H1 (cell line): ENCODE results near the gene XPNPEP3. TPM values are rescaled to one million over a fixed set of nuclear protein-coding genes. Genes with fewer than 3 reads are reported as not detected.

Source experiments
- BCL11A ChIP-seq, 2 experiments: IDR thresholded peaks; one replicate each; pipeline ENCODE4 v1.6.1; 2011; ENCODE audit warnings: low read depth in 2 of 2, low read length in 2 of 2, mild to moderate bottlenecking in 2 of 2
- ZNF274 ChIP-seq: IDR thresholded peaks from 2 replicates; pipeline ENCODE4 v1.7.0; 2012; ENCODE audit warnings: low read length, borderline replicate concordance; ENCODE audit errors: extremely low read depth
- polyA plus RNA-seq, 7 experiments: library from polyadenylated mRNA; depleted of rRNA in 3 of 7; stranded (reverse) in 5 of 7; unstranded in 2 of 7; fragments of >200 nt in 5 of 7; fragments of 200-250 nt in 2 of 7; gene quantifications; 1 replicate in 5 of 7; 2 replicates in 1 of 7; 4 replicates in 1 of 7; pipeline versions ENCODE4 v1.2.1 to v1.2.3, GENCODE V29; 2011 to 2013; ENCODE audit warnings: missing spikeins in 2 of 7, mixed read lengths in 2 of 7
- total RNA-seq: library from RNA; stranded (reverse); fragmentation: NEBNext Ultra II Directional; extraction: Animal tissue kit (Norgen Biotek cat#: 25700); gene quantifications from 2 replicates; pipeline ENCODE4 v1.2.1, GENCODE V29; 2021

XPNPEP3 gene
- total and polyA plus RNA-seq, 2 of the 8 experiments (the other 6 are each of a cell fraction or from before 2014, with no cell fraction given): 25.8 to 29.2 TPM

GRCh38 chr22:40856513-40857308, at the start of gene XPNPEP3, which contains the start of gene ST13 (continued):
- TF ChIP-seq BCL11A (IDR thresholded peaks at IDR 0.05; ENCODE audit: low read depth in 2 of 2, low read length in 2 of 2) (no peak), ZNF274 (no peak)
